ENCODE measurements around the gene LNX1.

LNX1 gene

GRCh38 chr4:53591372-53591892, at the start of gene LNX1:
Gene LNX1 (minus strand): TSS chr4:53591486. CDS start chr4:53574002, 17,484 bp downstream.
- no peak for DNase-seq

GRCh38 chr4:53640576-53641453, 49.5 kb upstream of the LNX1 start:
- DNase-seq = peak in 1 of 14 donors; percentile 7

GRCh38 chr4:53638919-53639318, 47.6 kb upstream of the LNX1 start:
- DNase-seq = no peak

GRCh38 chr4:53637348-53637747, 46.1 kb upstream of the LNX1 start:
- no peak for DNase-seq

GRCh38 chr4:53635697-53636483, 44.6 kb upstream of the LNX1 start:
- DNase-seq = no peak

GRCh38 chr4:53633608-53634007, 42.3 kb upstream of the LNX1 start:
- DNase-seq = no peak

GRCh38 chr4:53629296-53629695, 38.0 kb upstream of the LNX1 start:
- DNase-seq = no peak

GRCh38 chr4:53626491-53626890, 35.2 kb upstream of the LNX1 start:
- no peak for DNase-seq

- DNase-seq = no peak
Measured at GRCh38 chr4:53625888-53626287, 34.6 kb upstream of the LNX1 start.

GRCh38 chr4:53622739-53623151, 31.5 kb upstream of the LNX1 start:
- no peak for DNase-seq

- DNase-seq = no peak
Measured at GRCh38 chr4:53620956-53621355, 29.7 kb upstream of the LNX1 start.

GRCh38 chr4:53619431-53619830, 28.1 kb upstream of the LNX1 start:
- no peak for DNase-seq

- no peak for DNase-seq
Measured at GRCh38 chr4:53618321-53618720, 27.0 kb upstream of the LNX1 start.

- DNase-seq = no peak
Measured at GRCh38 chr4:53617101-53617680, 25.9 kb upstream of the LNX1 start.

GRCh38 chr4:53616219-53616618, 24.9 kb upstream of the LNX1 start:
- no peak for DNase-seq

- DNase-seq = no peak
Measured at GRCh38 chr4:53614591-53614990, 23.3 kb upstream of the LNX1 start.

GRCh38 chr4:53613428-53613827, 22.1 kb upstream of the LNX1 start:
- DNase-seq = no peak

GRCh38 chr4:53608649-53609048, 17.4 kb upstream of the LNX1 start:
- DNase-seq = no peak

- DNase-seq = no peak
Measured at GRCh38 chr4:53608242-53608641, 17.0 kb upstream of the LNX1 start.

- DNase-seq = no peak
Measured at GRCh38 chr4:53605783-53606182, 14.5 kb upstream of the LNX1 start.

GRCh38 chr4:53602390-53602789, 11.1 kb upstream of the LNX1 start:
- no peak for DNase-seq

- DNase-seq = no peak
Measured at GRCh38 chr4:53601251-53601764, 10.0 kb upstream of the LNX1 start.

GRCh38 chr4:53599632-53600031, 8.3 kb upstream of the LNX1 start:
- no peak for DNase-seq
